ENCODE results near the gene ELL2.

The ELL2 gene

DNA sequence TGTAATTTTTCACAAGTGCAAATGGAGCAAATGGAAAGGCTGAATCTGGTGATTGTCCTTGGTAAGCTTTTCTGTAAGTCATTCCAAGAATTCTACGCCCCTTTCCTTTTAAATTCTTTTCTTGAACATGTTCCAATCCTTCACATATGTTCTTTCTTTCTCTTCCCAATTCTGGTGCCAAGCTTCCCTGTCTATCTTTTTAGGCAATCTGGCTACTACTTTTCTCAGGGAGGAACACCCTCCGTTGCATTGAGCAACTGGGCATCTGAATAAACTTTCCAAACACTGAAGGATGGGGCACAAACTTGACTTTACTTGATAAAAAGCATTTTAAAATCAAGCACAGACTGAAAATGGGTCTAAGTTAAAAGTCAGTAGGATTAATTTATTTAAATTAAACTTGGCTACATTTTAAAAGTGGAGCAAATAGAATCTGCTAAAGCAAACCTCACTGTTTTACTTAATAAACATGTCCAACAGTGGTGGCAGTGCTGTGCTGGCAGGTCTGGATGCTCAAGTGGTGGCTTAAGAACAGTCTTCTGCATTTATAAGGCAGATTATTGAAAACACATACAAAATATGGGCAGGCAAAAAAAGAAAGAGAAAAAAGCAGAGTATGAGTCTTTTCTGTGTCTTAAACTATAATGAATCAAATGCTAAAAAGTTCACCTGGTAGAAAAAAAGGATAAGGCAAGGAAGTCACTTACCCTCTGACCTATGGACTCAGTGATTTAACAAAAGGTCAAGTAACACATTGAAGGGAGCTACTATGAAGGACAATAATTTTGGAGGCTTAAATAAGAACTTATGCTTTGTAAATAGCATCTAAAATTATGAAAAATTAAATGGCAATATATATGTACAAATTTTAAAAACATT lies 5.4 kb downstream of the ELL2 start:
- no peak for TF ChIP-seq ZFX (IDR thresholded peaks at IDR 0.05; ENCODE audit: borderline replicate concordance)
- TF ChIP-seq, protein P1, sequence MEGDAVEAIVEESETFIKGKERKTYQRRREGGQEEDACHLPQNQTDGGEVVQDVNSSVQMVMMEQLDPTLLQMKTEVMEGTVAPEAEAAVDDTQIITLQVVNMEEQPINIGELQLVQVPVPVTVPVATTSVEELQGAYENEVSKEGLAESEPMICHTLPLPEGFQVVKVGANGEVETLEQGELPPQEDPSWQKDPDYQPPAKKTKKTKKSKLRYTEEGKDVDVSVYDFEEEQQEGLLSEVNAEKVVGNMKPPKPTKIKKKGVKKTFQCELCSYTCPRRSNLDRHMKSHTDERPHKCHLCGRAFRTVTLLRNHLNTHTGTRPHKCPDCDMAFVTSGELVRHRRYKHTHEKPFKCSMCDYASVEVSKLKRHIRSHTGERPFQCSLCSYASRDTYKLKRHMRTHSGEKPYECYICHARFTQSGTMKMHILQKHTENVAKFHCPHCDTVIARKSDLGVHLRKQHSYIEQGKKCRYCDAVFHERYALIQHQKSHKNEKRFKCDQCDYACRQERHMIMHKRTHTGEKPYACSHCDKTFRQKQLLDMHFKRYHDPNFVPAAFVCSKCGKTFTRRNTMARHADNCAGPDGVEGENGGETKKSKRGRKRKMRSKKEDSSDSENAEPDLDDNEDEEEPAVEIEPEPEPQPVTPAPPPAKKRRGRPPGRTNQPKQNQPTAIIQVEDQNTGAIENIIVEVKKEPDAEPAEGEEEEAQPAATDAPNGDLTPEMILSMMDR (IDR thresholded peaks at IDR 0.05): no peak
- H3K27ac ChIP-seq: peak overlapping the region; percentile 85

DNA sequence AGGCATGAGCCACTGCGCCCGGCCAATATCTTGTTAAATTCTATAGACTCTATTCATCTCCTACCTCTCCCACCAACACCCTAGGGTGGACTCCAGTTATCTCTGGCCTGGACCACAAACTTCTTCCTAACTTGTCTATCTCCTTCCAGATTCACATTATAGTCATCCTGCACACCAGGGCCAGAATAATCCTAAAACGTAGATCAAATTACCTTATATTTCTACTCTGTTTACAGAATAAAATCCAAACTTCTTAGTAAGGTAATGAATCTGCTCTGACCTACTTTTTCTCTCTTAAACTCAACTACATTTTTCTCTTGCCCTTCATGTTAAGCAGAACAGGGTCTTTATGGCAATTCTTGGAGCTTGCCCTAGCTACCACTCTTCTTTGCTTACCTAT lies 6.9 kb downstream of the ELL2 start:
- TF ChIP-seq, protein P1 (IDR thresholded peaks at IDR 0.05): no peak
- no peak for TF ChIP-seq ZFX (IDR thresholded peaks at IDR 0.05; ENCODE audit: borderline replicate concordance)
- H3K27ac ChIP-seq: peak overlapping the region; percentile 85

DNA sequence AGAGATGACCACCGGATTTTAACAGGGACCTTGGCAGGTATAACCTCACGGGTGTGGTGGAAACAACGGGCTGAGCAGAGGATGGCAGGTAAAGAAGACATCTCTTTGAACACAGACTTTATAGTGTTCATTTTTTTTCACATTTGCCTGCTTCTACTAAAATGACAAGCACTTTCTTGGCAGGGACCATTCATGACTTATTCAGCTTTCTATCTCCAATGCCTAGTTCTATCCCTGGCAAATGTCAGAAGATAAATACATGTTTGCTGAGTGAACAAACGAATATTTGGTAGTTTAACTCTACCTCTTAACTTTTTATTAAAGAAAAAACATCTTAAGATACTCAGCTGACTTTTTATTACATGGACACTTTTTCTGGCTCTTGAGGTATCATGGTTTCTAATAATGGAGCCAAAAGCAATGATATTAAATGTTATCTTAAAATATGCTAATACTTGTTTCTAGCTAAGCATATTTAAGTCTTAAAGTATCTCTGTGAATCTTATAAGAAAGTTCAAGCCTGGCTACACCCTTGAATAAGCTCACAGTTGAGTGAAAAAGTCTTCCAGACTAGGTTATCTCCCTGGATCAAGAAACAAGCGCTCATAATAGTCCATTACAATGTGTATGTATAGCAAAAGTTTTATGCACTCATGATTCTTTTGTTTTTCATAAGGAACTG lies 8.5 kb downstream of the ELL2 start:
- TF ChIP-seq, protein P1 (IDR thresholded peaks at IDR 0.05): no peak
- TF ChIP-seq ZFX (IDR thresholded peaks at IDR 0.05; ENCODE audit: borderline replicate concordance): no peak
- H3K27ac ChIP-seq: peak overlapping the region; percentile 35

GRCh38 chr5:95951916-95952315 lies 9.7 kb downstream of the ELL2 start:
- TF ChIP-seq, protein P1 (IDR thresholded peaks at IDR 0.05): no peak
- no peak for TF ChIP-seq ZFX (IDR thresholded peaks at IDR 0.05; ENCODE audit: borderline replicate concordance)
- peak overlapping the region; percentile 35; the same call in 1 of the 2 replicates for H3K27ac ChIP-seq

DNA sequence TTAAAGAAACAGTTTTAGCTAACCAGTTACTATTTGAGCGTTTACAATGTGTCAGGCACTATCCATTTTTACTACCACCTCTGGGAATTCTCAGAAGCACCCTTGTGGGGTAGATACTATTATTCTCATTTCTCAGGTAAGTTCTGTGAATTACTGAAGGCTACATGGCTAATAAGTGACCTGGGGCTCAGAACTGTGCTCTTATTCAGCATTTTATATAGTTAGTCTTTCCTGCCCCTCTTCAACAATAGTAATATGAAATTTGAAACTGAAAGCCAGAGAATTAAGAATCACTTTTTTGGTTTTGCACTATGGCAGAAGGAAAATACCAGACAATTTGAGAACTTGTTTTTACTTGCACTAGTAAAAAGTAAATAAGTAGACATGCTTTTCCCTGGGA lies 11.8 kb downstream of the ELL2 start:
- peak overlapping the region; percentile 26; the same call in 1 of the 2 replicates for H3K27ac ChIP-seq
- TF ChIP-seq, protein P1 (IDR thresholded peaks at IDR 0.05): no peak
- no peak for TF ChIP-seq ZFX (IDR thresholded peaks at IDR 0.05; ENCODE audit: borderline replicate concordance)

DNA sequence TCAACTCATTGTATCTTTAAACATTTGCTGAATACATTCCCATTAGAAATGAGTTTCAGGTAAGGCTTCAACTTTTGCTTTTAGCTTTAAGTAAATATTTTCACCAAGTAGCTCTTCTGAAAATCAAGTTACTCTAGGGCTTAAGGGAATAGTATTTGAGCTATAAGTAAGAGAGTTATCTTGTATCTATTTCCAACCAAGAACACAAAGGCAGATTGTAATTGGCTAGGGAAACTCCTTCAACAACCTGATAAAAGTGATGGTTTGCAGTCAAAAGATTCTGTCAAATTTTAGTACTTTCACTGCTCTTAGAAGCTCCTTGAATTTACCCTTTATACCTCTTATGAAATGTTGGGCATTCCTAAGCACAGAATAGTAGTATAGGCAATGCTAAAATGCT lies 13.0 kb downstream of the ELL2 start:
- peak overlapping the region; percentile 26 for H3K27ac ChIP-seq
- no peak for TF ChIP-seq ZFX (IDR thresholded peaks at IDR 0.05; ENCODE audit: borderline replicate concordance)

- TF ChIP-seq, protein P1 (IDR thresholded peaks at IDR 0.05): no peak
- no peak for TF ChIP-seq ZFX (IDR thresholded peaks at IDR 0.05; ENCODE audit: borderline replicate concordance)
- H3K27ac ChIP-seq: 0 out of 2 replicates have a peak overlapping the region, but pooled peaks have one; percentile 25
Measured at GRCh38 chr5:95946451-95946850, 15.2 kb downstream of the ELL2 start.

All from 22Rv1 (cell line).